NCI-H510A treated with DMSO at 0.1 percent for 48 hours (cell line): ENCODE results near the gene TSPO.
A peak's percentile ranks its signal among the peaks of the same experiment; 100 is the strongest.

Source experiments
- DNase-seq: peaks from one replicate; lab custom pipeline; 2025; lab: John Stamatoyannopoulos, UW

The TSPO gene

DNA sequence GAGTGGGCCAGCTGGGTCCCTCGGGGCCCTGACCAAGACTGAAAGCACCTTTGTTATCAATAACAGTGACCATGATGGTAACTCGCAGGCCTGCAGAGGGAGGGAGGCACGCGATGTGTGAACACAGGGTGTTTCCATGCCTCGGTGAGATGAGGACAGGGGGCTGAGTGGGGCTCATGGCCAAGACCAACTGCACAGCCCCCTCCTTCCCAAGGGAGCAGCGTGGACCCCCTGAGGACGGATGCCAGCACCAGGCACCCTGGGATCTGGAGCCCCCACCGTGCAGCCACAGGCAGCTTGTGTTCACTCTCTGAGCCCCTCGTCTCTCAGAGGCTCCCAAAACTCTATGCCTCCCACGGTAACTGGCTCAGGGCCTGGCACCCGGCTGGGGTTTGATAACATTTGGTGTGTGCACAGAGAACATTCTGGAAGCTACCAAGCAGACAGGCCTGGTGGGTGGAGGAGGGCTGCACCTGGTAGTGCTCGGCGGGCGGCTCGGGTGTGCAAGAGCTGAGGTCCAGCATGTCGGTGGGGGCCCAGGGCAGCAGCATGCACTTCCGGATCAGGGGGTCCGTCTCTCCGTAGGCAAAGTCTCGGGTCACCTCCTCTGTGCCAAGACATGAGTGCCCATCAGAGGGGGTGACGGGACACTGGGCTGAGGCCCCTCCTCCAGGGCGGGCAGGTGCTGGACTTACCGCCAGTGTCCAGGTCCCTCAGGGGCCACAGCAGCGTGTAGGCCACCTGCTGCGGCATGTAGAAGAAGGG is 28.0 kb downstream of the TSPO start:
- no peak for DNase-seq

DNA sequence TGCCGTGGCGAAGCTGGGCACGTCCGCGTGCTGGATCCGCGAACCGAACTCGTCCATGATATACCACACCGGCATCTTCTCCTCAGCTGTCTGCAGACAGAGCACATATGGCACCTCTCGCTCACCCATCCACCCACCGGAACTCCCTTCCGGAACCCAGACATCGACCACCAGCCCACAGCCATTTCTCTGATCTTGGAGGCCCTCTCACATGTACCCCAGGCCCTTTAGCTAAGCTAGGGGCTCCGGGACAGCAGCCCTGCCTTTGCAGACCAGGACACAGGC is 28.5 kb downstream of the TSPO start:
- no peak for DNase-seq

DNA sequence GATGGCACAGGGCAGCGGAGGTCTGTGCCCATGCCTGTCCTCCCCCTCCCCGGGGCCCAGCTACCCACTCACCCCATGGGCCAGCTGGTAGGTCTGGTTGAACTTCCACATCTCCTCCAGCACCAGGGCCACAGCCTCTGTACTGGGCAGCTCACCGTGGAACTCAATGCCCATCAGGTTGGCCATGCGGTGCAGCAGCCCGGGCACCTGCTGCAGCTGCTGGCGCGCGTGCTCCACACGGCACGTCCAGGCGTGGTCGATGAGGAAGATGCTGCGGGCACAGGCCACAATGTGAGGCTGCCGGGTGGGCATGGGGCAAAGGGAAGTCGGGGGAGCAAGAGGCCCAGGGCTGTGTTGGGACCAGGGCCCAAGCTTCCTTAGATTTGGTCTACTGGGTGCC is 29.3 kb downstream of the TSPO start:
- DNase-seq: no peak

DNA sequence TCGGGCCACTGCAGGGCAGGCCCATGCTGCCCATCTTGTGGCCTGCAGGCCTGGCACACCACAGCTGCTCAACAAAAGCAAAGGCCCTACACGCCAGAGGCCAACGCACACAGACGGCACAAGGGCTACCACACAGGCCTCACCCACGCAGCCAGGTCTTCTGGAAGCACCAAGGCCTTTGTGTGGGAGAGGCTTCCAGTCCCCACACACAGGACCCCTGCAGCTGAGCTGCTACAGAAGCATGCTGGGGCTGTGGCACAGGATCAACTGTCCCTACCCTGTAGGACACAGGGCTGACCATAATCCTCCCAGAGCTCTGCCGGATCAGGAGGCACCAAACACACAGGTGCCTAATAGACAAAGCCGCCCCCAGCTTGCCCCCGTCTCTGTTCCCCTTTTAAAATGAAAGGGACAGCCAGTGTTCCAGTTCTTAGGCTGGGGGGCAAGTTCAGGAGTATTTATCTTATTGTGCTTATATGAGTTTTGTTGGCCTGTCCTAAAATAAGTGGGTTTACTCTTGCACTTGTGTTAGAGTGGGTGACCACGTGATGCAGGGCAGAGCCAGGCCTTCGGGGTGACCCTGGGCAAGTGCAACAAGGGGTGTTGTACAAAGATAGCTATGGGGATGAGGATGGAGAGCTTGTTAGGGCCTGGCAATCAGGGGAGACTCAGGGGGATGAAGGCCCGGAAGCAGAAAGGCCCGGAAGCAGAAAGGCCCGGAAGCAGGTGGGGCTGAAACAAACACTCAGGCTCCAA is 30.1 kb downstream of the TSPO start:
- no peak for DNase-seq

DNA sequence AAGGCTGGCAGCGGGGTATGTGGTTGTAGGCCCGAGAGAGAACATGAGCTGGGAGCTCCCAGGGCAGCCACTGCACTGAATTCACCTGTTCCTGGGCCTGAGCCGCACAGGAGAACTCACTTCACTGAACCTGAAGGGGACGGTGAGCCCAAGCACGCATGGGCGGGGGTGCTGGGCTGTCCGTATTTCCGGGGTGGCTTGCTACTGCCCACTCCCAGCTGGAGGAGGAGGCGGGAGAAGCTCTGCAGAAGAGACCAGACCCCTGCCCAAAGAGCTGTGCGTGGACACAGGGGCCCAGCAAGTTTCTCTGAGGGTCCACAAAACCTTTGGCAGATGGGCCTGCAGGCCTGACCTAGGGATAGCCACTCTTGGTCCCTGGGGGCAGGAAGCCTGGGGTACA is 30.8 kb downstream of the TSPO start:
- no peak for DNase-seq

DNA sequence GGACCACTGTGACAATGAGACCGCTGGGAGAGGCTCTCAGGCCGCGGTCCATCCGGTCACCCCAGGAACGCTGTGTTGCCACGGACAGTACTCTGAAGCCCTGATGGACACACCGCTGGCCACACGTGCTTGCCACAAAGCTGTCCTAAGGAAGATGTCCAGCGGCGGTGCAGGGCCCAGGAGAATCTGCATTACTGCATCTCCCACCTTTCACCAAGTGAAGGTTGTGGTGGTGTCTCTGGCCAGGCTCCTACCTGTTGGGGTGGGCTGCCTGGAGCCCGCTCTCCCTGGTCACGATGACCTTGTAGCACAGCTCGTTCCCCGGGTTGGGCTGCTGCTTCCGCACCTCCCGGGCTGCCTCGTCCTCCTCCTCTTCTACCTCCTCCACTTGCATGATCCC is 31.4 kb downstream of the TSPO start:
- DNase-seq: no peak

DNA sequence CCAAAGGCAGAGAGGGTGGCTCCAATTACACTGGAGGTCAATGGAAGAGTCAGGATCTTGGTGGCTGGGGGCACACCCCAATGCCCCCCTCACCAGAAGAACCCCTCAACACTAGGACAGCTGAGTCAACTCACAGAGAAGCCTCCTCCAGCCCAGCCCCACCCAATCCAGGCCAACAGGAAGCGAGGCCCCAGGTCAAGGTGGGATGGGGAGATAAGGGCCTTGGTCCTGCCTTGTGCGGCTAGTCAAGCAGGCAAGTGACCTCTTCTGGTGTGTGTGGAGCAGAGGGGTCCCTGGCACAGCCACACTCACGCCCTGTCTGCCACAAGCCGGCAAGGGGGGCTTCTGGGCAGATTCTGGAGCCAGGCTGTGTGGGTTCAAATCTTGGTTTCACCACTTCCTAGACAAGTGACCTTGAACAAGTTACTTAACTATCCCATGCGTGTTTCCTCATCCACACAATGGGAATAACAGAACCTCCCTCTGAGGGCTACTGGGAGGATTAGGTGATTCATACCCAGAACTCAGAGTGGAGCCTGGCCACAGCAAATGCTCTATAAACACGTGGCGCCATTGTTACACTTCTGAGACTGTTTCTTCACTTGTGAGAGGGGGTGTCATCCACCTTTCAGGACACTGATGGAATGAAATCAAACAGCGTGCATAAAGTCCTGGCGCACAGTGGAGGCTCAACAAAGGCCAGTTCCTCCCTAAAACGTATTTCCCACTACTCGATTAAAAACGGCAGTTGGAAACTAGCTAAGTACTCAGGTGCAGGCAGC is 32.3 kb downstream of the TSPO start:
- DNase-seq: no peak

DNA sequence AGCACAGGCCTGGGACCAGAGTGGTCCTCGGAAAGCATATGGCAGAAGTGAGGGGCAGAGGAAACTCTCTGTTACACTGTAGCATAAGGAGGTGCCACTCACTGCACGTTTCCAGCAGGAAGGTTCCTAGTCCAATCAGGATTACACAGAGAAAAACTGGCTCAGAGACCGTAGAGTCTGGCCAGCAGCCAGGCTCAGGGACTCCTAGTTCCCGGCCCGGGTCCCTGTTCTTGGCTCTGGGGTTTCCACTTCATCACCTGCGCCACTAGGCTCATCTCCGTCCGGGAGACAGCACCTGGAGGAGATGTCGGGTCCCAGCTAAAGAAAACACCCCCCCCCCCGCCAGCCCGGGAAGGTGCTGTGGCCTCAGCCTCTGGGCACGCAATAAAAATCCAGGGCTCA is 34.5 kb downstream of the TSPO start:
- DNase-seq: peak; percentile 10

DNA sequence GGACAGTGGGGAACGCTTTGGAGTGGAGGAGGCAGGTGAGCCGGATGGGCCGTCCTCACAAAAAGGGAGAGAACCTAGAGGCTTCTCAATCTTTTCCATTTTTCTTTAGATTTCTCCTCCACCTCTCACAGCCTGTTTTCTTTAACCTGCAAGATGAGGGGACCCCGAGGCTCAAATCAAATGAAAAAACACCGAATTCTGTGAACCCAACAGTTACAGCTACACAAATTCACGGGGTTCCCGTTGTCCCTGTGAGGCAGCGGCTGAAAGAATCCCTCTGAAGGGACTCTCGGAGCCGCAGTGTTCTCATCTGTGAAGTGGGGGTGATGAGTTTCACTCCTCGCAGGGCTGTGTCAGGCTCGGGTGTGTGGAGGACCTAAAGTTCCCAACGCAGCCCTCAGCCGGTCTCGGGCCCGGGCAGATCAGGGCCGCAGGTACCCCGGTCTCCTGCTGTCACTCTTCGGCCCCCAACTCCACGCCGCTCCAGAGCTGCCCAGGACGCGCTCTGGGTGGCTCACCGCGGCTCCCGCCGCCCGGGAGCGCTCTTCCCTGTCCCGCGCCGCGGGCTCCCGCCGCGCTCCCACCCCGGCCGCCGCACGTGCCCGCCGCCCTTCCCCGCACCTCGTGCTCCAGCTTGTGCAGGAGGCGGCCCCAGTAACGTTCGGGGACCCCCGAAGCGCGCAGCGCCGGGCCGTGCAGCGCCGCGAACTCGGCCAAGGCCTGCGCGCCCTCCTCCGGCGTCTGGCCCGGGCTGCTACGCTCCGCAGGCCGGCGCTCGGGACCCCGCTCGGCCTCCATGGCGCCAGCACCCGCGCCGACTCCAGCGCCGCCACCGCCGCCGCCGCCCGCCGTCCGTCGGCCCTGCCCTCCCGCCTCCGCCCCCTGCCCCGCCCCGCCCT is 35.2 kb downstream of the TSPO start, which contains the start of gene TTLL12:
Gene TTLL12, minus strand, starts transcription at position 863 of the 899 bp plus-strand sequence. Its CDS starts 65 bp downstream, at position 798.
- no peak for DNase-seq

DNA sequence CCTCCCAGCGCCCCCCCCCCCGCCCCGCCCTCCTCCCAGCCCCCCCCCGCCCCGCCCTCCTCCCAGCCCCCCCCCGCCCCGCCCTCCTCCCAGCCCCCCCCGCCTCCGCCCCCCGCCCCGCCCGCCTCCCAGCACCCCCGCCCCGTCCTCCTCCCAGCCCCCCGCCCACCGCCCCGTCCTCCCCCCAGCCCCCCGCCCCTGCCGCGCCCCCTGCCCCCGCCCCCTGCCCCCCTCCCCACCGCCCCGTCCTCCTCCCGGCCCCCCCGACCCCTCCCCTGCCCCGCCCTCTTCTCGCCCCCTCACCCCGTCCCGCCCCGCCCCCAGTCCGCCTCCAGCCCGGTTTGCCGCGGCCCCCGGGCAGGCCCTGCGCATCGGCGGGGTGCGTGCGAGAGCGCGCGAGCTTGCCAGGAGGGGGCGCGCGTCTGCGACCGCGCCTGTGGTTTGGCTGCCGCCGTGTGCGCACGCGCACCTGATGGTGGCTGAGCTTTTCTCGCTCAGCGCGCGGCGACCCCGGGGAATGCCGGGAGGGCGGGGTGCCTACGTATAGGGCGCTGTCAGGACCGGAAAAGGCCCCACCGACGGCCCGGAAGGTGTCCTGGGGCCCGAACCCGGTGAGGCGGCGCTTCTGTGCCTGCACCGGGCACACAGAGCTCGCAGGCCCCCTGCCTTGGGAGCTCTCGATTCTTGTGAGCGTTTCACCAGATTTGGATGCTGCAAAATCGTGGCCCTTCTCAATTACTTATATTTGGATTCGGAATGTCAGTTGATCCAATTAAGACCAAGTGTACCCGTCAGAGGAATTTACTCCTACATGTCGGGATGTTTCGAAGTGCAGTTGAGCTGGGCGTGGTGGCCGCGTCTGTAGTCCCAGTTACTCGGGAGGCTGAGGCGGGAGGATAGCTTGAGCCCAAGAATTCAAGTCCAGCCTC is 36.1 kb downstream of the TSPO start:
- DNase-seq: peak; percentile 85

DNA sequence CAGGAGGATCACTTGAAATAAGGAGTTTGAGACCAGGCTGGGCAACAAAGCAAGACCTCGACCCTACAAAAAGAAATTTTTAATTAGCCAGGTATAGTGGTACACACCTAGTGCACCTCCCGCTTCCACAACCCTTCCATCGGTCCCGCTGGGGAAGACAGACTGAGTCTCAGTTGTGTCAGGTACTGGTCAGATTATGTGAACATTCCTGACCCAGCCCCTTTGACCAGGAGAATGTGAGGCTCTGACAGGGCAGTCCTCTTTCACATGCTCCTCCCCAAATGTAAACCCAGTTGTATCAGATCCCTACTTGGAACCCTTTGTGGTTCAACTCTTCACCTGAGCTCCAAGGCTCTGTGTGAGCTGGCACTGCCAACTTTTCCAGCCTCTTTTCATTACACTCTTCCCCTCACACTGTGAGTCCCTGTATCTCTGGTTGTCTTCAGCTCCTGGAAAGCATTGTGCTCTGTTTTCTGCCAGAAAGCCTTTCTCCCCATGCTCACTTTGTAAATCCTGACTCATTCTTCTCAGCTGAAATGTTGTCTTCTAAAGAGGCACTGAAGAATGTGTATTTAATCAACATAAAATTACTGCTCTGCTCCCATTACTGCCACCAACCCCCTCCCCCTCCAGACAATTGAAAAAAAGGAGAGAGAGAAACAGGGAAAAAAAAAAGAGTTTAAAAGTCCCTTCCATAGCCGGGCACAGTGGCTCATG is 37.6 kb downstream of the TSPO start:
- no peak for DNase-seq

DNA sequence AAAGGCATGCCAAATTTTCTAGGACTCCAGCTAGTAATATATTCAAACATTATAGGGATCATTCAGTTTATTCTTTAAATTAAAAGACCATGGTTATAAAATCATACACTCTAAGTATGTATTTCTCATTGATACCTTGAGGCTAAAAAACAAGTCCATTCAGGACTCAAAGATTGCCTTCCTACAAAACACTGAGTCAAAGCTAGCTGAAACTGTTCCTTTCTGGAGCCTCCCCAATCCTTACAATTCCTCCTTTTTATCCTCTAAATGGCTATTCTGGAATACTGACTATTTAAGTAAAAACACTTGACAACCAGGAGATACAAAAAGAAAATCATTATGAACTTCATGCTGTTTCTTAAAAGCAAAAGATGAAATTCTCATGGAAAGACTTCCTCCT is 40.5 kb downstream of the TSPO start:
- DNase-seq: no peak

DNA sequence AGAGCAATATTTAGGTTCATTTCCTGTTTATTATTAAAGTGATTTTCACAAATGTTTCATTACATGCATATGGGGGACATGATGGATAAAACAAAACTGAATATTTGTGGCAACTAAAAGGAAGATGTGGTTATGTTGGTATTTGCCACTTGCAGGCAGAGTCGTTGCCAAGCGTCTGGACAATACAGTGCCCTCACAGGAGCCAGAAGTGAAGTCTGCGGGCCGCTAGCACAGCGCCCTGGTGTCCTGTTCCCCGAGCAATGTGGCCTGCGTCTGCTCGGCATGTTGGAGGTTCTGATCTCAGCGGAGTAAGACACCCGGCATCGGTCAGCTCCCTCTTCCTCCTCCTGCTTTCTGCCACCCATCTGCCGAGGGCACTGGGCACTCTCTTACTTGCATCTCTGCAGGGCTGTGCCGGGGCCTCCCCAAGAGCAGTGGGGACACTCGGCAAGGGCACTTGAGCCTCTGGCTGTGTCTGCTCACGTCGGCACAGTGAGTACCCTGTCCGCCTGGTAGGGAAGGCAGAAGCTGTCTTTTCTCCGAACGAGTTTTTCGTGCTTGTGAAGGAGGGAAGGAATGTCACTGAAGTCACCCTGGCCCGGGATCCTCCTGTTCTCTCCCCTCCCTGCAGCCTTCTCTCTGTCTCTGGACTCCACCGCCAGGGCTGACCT is 46.0 kb downstream of the TSPO start:
- DNase-seq: no peak

DNA sequence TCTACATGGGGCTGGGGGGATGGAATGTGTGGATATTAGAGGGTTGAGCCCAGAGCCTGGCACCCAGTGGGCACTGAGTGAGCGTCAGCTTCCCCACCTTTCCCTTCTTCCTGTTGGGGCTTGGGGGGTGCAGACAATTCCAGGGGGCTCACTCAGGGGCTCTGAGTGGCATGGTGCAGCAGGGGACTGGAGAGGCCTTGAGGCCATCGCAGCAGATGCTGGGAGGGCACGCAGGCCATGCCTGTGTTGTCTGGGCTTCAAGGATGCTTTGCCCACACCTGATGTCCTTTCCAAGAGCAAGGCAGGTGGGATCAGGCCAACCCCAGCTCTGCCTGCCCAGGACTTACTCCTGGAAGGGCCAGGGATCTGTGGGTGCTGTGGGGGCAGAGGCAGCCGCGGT is 46.8 kb downstream of the TSPO start:
- no peak for DNase-seq

DNA sequence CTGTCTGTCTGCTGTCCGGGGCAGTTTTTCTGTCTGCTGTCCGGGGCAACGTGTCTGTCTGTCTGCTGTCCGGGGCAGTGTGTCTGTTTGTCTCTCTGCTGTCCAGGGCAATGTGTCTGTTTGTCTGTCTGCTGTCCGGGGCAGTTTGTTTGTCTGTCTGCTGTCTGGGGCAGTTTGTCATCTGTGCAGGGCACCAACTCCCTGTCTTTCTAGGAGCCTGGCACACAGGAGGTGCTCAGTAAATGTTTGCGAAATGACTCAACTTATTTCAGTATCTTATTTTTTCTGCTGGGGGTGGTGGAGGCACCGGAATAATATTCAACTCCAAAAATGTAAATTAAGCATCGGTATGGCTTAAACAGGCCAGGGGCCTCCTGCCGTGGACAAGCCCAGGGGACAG is 47.6 kb downstream of the TSPO start:
- DNase-seq: no peak

DNA sequence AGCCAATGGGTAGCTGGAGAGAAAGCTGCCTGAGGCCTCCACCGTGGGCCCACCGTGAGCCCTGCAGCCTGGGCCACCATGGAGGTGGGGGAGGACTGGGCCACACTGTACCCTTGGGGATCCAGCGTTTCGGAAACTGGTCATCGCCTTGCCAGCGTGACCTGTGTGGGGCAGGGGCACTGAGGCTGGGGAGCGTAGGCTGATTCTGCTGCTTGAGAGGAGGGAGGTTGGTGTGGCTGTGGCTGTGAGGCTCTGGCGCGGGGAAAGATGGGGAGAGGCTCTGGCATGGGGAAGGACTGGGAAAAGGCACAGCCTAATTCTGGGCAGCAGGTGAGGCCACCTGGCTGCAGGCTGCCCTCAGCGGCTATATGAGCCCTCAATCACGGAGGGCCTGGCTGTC is 48.2 kb downstream of the TSPO start:
- DNase-seq: no peak

DNA sequence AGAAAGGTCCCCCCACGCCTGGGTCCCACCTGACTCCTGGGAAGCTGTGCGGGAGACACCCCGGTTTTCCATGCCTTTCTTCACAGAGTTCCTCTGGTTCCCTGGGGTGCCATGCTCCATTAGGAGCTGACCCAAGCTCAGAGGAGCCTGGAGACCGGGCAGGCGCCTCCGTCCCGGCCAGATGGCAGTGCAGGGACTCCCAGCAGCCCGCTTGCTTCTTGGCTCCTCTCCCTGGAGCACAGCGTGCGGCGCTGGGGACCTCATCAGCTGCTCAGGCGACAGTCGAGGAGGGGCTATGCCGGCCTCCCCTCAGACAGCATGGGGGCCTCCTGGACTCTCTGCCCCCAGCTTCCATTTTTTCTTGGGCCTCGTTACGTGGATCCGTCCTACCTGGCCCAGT is 48.7 kb downstream of the TSPO start:
- no peak for DNase-seq

DNA sequence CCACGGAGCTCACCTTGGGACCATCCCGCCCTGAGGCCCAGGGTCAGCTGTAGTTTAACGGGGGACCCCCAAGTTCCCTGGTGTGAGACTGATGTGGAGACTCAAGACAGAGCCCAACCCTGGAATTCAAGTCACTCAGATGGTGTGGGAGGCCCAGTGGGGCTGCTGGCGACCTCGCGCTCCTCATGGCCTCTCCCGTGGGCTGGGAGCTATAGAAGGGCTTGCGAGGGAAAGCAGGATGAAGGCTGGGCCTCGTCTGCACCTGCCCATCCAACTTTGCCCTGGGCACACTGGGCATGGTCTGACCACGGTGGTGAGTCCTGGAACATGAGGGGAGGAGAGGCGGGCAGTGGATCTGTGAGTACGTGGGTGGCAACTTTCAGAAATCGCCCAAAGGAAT is 49.2 kb downstream of the TSPO start:
- DNase-seq: no peak

DNA sequence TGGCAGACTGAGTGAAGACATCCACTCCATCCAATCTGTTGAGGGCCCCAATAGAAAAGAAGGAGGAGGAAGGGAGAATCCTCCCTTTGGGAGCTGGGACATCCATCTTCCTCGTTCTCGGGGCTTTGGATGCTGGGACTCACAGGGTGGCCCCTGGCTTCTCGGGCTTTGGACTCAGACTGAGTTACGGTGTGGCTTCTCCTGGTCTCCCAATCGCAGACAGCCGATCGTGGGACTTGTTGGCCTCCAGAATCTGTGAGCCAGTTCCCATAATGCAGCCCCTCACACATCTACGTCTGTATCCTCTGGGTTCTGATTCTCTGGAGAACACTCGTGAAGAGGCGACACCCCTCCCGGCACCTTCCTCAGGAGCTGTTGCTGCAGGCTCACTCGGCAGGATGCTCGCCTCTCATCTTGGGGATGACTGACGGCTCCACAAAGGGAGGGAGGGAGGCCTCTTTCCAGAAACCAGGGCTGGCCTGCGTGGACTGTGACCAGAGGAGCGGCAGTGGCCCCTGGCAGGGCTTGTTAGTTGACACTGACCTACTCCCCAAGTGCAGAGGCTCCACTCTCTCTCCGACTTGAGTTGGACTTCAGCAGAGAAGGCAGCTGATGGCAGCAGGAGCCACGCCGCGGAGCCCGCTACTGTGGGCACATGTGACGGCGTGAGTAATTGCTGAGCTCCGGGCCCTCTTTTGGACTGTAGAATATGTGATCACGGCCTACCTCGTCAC is 50.3 kb downstream of the TSPO start:
- DNase-seq: no peak
